ENCODE data around the gene NCKAP5.

The NCKAP5 gene

DNA sequence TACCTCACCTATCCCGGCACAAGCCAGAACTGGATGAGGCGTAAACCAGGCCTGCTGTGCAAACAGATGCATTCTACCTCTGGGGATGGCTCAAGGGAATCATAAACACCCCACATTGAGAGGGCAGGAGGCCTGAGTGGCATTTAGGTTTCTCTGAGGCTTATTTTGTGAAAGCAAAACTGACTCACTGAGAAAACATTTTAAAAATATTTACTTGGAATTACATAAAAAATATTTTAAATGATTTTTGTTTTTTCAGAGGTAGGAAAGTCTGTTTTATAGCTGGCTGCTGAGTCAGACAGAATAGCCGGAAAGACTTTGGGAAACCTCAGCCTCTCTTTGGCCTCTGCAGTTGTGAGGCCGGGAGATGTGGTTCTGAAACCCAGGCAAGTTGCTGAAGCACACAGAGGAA lies 244.1 kb downstream of the NCKAP5 start:
- no peak overlapping the region for H3K4me3 ChIP-seq (replicated peaks; ENCODE audit: insufficient read depth, low read length)
- DNase-seq (ENCODE audit: low read depth in 1 of 2, low spot score in 1 of 2): no peak
- no peaks in the 10 kb centered on the region for H3K27me3 ChIP-seq (ENCODE audit: insufficient read depth, poor library complexity, severe bottlenecking)
- TF ChIP-seq, protein P1, sequence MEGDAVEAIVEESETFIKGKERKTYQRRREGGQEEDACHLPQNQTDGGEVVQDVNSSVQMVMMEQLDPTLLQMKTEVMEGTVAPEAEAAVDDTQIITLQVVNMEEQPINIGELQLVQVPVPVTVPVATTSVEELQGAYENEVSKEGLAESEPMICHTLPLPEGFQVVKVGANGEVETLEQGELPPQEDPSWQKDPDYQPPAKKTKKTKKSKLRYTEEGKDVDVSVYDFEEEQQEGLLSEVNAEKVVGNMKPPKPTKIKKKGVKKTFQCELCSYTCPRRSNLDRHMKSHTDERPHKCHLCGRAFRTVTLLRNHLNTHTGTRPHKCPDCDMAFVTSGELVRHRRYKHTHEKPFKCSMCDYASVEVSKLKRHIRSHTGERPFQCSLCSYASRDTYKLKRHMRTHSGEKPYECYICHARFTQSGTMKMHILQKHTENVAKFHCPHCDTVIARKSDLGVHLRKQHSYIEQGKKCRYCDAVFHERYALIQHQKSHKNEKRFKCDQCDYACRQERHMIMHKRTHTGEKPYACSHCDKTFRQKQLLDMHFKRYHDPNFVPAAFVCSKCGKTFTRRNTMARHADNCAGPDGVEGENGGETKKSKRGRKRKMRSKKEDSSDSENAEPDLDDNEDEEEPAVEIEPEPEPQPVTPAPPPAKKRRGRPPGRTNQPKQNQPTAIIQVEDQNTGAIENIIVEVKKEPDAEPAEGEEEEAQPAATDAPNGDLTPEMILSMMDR (IDR thresholded peaks at IDR 0.05; ENCODE audit: insufficient read depth, low read length): no peak
- TF ChIP-seq, protein P2, sequence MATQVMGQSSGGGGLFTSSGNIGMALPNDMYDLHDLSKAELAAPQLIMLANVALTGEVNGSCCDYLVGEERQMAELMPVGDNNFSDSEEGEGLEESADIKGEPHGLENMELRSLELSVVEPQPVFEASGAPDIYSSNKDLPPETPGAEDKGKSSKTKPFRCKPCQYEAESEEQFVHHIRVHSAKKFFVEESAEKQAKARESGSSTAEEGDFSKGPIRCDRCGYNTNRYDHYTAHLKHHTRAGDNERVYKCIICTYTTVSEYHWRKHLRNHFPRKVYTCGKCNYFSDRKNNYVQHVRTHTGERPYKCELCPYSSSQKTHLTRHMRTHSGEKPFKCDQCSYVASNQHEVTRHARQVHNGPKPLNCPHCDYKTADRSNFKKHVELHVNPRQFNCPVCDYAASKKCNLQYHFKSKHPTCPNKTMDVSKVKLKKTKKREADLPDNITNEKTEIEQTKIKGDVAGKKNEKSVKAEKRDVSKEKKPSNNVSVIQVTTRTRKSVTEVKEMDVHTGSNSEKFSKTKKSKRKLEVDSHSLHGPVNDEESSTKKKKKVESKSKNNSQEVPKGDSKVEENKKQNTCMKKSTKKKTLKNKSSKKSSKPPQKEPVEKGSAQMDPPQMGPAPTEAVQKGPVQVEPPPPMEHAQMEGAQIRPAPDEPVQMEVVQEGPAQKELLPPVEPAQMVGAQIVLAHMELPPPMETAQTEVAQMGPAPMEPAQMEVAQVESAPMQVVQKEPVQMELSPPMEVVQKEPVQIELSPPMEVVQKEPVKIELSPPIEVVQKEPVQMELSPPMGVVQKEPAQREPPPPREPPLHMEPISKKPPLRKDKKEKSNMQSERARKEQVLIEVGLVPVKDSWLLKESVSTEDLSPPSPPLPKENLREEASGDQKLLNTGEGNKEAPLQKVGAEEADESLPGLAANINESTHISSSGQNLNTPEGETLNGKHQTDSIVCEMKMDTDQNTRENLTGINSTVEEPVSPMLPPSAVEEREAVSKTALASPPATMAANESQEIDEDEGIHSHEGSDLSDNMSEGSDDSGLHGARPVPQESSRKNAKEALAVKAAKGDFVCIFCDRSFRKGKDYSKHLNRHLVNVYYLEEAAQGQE (IDR thresholded peaks at IDR 0.05; ENCODE audit: insufficient replicate concordance, low read depth): no peak
- no peak overlapping the region for H3K27ac ChIP-seq (replicated peaks)

DNA sequence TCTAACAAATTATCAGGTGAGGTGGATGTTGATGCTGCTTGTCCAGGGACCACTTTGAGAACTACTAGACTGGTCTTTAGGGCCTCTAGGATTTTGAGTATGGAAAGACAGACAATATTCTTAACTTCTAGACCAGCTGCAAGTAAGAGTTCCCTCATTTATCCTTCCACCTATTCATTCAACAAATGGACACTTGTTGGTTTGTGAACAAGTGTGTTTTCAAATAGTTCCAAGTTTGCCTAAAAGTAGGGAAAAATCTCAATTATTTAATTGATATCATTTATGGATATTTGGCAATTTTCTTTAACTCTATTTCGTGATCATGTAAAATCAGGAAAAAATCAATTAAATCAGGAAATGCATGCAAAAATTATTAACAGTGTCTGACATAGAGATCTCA lies 245.4 kb downstream of the NCKAP5 start:
- TF ChIP-seq POLR2AphosphoS5 (IDR thresholded peaks at IDR 0.05; ENCODE audit: low read depth): no peak
- H3K27ac ChIP-seq (replicated peaks): no peak overlapping the region
- no peak for DNase-seq (ENCODE audit: low read depth in 1 of 2, low spot score in 1 of 2)

DNA sequence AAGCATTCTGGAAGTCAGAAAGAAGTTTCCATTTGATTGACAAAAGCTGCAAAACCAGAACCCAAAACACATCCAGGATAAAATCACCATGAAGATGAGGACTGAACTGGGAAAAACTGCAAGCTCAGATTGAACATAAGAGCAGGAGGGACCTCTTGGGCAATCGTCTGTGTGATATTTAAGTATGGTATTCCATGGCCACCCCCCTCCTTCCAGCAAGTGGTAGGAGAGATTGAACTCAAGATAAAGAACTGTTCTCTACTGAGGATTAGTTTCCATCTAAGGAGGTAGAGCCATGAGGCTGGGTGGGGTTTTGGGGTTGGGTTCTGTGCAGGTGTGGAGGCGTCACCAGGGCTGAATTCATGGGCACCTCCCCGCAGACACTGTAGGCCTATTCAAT lies 251.1 kb downstream of the NCKAP5 start:
- no peak overlapping the region for H3K4me3 ChIP-seq (replicated peaks; ENCODE audit: insufficient read depth, low read length)
- no peak for DNase-seq (ENCODE audit: low read depth in 1 of 2, low spot score in 1 of 2)
- no peak for TF ChIP-seq GABPA (IDR thresholded peaks at IDR 0.05; ENCODE audit: low read depth)
- TF ChIP-seq, protein P2 (IDR thresholded peaks at IDR 0.05; ENCODE audit: insufficient replicate concordance, low read depth): no peak
- no peak for TF ChIP-seq POLR2AphosphoS5 (IDR thresholded peaks at IDR 0.05; ENCODE audit: low read depth)
- TF ChIP-seq, protein P1 (IDR thresholded peaks at IDR 0.05; ENCODE audit: insufficient read depth, low read length): no peak
- no peak for TF ChIP-seq SPI1 (IDR thresholded peaks at IDR 0.05; ENCODE audit: borderline replicate concordance, low read depth)
- no peaks in the 10 kb centered on the region for H3K27me3 ChIP-seq (ENCODE audit: insufficient read depth, poor library complexity, severe bottlenecking)
- H3K27ac ChIP-seq (replicated peaks): no peak overlapping the region

More for the DNA sequence above, 245.4 kb downstream of the NCKAP5 start:
- H3K27me3 ChIP-seq (ENCODE audit: insufficient read depth, poor library complexity, severe bottlenecking): no peaks in the 10 kb centered on the region
- H3K4me3 ChIP-seq (replicated peaks; ENCODE audit: insufficient read depth, low read length): no peak overlapping the region

DNA sequence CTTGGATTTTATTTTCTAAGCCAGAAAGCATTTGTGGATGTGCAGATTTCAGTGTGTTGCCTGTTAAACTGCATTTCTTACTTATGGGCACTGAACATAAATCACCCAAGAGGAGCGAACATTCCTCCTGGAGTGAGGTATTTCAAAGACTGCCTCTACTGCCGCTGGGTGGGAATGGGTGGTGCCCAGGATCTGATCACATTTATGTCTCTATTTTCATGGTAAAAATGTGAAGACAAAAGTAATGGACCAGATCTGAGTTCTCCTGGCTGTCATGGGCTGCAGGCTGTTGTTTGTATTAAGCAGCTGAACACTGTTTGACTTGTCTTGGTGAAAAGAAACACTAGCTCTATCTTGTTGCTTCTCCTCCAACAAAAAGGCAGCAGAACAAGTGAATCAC lies 251.7 kb downstream of the NCKAP5 start:
- Histone ChIP-seq H3K27me3 (ENCODE audit: insufficient read depth, poor library complexity, severe bottlenecking) (no peaks in the 10 kb centered on the region), H3K4me3 (replicated peaks; ENCODE audit: insufficient read depth, low read length) (no peak overlapping the region), H3K27ac (replicated peaks) (no peak overlapping the region)
- no peak for DNase-seq (ENCODE audit: low read depth in 1 of 2, low spot score in 1 of 2)
- TF ChIP-seq POLR2AphosphoS5 (IDR thresholded peaks at IDR 0.05; ENCODE audit: low read depth): no peak
- TF ChIP-seq, protein P2 (IDR thresholded peaks at IDR 0.05; ENCODE audit: insufficient replicate concordance, low read depth): no peak
- TF ChIP-seq GABPA (IDR thresholded peaks at IDR 0.05; ENCODE audit: low read depth): no peak
- TF ChIP-seq, protein P1 (IDR thresholded peaks at IDR 0.05; ENCODE audit: insufficient read depth, low read length): no peak
- no peak for TF ChIP-seq SPI1 (IDR thresholded peaks at IDR 0.05; ENCODE audit: borderline replicate concordance, low read depth)

Data from HL-60 (cell line).